ENCODE results near the gene FTH1.

The FTH1 gene

GRCh38 chr11:61948505-61948904, 18.9 kb downstream of the FTH1 start:
- no peak for DNase-seq

- DNase-seq = peak; percentile 83 to 90 (median 84)
These were observed 19.8 kb downstream of the FTH1 start for GRCh38 chr11:61947486-61948210.

GRCh38 chr11:61946894-61947293, 20.5 kb downstream of the FTH1 start:
- peak in 1 of 3 donors; percentile 27 for DNase-seq

- no peak for DNase-seq
These were observed 22.2 kb downstream of the FTH1 start for GRCh38 chr11:61945191-61945590.

- no peak for DNase-seq
These were observed 27.0 kb downstream of the FTH1 start for GRCh38 chr11:61940466-61940865.

- no peak for DNase-seq
These were observed 31.6 kb downstream of the FTH1 start for GRCh38 chr11:61935861-61936260.

GRCh38 chr11:61930933-61931332, 36.5 kb downstream of the FTH1 start:
- DNase-seq = no peak

- peak; percentile 28 to 46 (median 45) for DNase-seq
These were observed 38.8 kb downstream of the FTH1 start for GRCh38 chr11:61928606-61929005.

GRCh38 chr11:61927501-61927900, 39.9 kb downstream of the FTH1 start:
- DNase-seq = peak; percentile 57 to 66 (median 60)

- DNase-seq = no peak
These were observed 41.2 kb downstream of the FTH1 start for GRCh38 chr11:61926235-61926634.

- no peak for DNase-seq
These were observed 41.7 kb downstream of the FTH1 start for GRCh38 chr11:61925736-61926135.

GRCh38 chr11:61924064-61924455, 43.4 kb downstream of the FTH1 start:
- DNase-seq = no peak

GRCh38 chr11:61923166-61924063, 44.0 kb downstream of the FTH1 start:
- peak; percentile 34 to 51 (median 35) for DNase-seq

- DNase-seq = peak; percentile 76 to 78 (median 76)
These were observed 44.9 kb downstream of the FTH1 start for GRCh38 chr11:61922539-61922938.

- DNase-seq = no peak
These were observed 46.0 kb downstream of the FTH1 start for GRCh38 chr11:61921446-61921845.

GRCh38 chr11:61919705-61920631, 47.5 kb downstream of the FTH1 start:
- no peak for DNase-seq

- DNase-seq = no peak
These were observed 48.3 kb downstream of the FTH1 start for GRCh38 chr11:61918938-61919704.

GRCh38 chr11:61918251-61918937, 49.0 kb downstream of the FTH1 start:
- no peak for DNase-seq

GRCh38 chr11:61917334-61918109, 49.9 kb downstream of the FTH1 start, which contains the start of gene RAB3IL1:
Gene RAB3IL1 (minus strand): TSS chr11:61917566. CDS start chr11:61917367, 199 bp downstream.
- peak; percentile 37 to 85 (median 65) for DNase-seq

GRCh38 chr11:61916737-61917333, 50.6 kb downstream of the FTH1 start:
- no peak for DNase-seq

Measured in suppressor macrophage treated with lipopolysaccharide for 1 hour (primary cell).